HepG2 (cell line): ENCODE data around the gene C22orf39. TPM values are rescaled to one million over a fixed set of nuclear protein-coding genes. Genes with fewer than 3 reads are reported as not detected.

Experiments
- BRD4 ChIP-seq: sonication (generic); formaldehyde crosslinking; IDR thresholded peaks from 2 replicates; pipeline ENCODE4 v1.4.0; 2020; ENCODE audit warnings: missing genetic modification reagents
- CREB1 ChIP-seq, 2 experiments: fragments of 450-650 bp in 1 of 2; IDR thresholded peaks; 2 replicates each; pipeline ENCODE4 v1.6.1; 2016 to 2017; ENCODE audit warnings: control low read depth in 1 of 2, mild to moderate bottlenecking in 1 of 2, missing compliant biosample characterization in 1 of 2, missing genetic modification characterization in 1 of 2
- DZIP1 ChIP-seq: sonication (generic); formaldehyde crosslinking; IDR thresholded peaks from 2 replicates; pipeline ENCODE4 v1.5.0; 2020; ENCODE audit warnings: mild to moderate bottlenecking, missing genetic modification reagents
- GABPA ChIP-seq, 2 experiments: IDR thresholded peaks; 2 replicates each; pipeline ENCODE4 v1.6.1; 2011 to 2016; ENCODE audit warnings: low read depth in 2 of 2, low read length in 1 of 2, missing biosample characterization in 1 of 2, missing genetic modification characterization in 1 of 2
- HMG20B ChIP-seq: conservative IDR thresholded peaks from 2 replicates; pipeline ENCODE4 v1.6.1; 2016; ENCODE audit warnings: missing genetic modification reagents, missing compliant biosample characterization
- KDM3A ChIP-seq: IDR thresholded peaks from 2 replicates; pipeline ENCODE4 v1.6.1; 2018; ENCODE audit warnings: low read depth, missing compliant biosample characterization
- MAFK ChIP-seq, 2 experiments: IDR thresholded peaks in 1 of 2; conservative IDR thresholded peaks in 1 of 2; 2 replicates each; pipeline ENCODE4 v1.6.1; 2011; ENCODE audit warnings: improper control_type of control experiment in 2 of 2, low read length in 2 of 2
- MTF1 ChIP-seq: sonication (generic); formaldehyde crosslinking; IDR thresholded peaks from 2 replicates; pipeline ENCODE4 v1.5.0; 2020; ENCODE audit warnings: missing genetic modification reagents
- NFE2L2 ChIP-seq: fragments of 150-350 bp; IDR thresholded peaks from 2 replicates; pipeline ENCODE4 v1.6.1; 2014; ENCODE audit warnings: low read length
- NR0B2 ChIP-seq: sonication (generic); formaldehyde crosslinking; IDR thresholded peaks from 2 replicates; pipeline ENCODE4 v1.4.0; 2020; ENCODE audit warnings: mild to moderate bottlenecking, missing genetic modification reagents
- PTBP1 ChIP-seq: fragments of 200-400 bp; formaldehyde crosslinking; IDR thresholded peaks from 2 replicates; pipeline ENCODE4 v1.6.1; 2018; ENCODE audit warnings: low read length, low read depth; ENCODE audit not compliant: poor library complexity, severe bottlenecking
- SRSF4 ChIP-seq: fragments of 200-400 bp; formaldehyde crosslinking; IDR thresholded peaks from one replicate; pipeline ENCODE4 v1.6.1; 2018; ENCODE audit warnings: mild to moderate bottlenecking, low read depth, low read length, moderate library complexity; ENCODE audit not compliant: poor library complexity, severe bottlenecking
- TCF7 ChIP-seq: sonication (generic); IDR thresholded peaks from 2 replicates; pipeline ENCODE4 v1.6.1; 2016; ENCODE audit warnings: antibody characterized with exemption, low read depth
- ZNF143 ChIP-seq: sonication (generic); formaldehyde crosslinking; IDR thresholded peaks from 2 replicates; pipeline ENCODE4 v1.4.0; 2020; ENCODE audit warnings: missing genetic modification reagents
- ZNF430 ChIP-seq: sonication (generic); formaldehyde crosslinking; IDR thresholded peaks from 2 replicates; pipeline ENCODE4 v1.9.0; 2021; ENCODE audit warnings: mild to moderate bottlenecking, missing genetic modification reagents
- ZNF549 ChIP-seq: sonication (generic); formaldehyde crosslinking; IDR thresholded peaks from 2 replicates; pipeline ENCODE4 v1.5.0; 2020; ENCODE audit warnings: missing genetic modification reagents
- ZNF614 ChIP-seq: IDR thresholded peaks from 2 replicates; pipeline ENCODE4 v1.6.1; 2018; ENCODE audit warnings: missing biosample characterization, missing genetic modification reagents, inconsistent platforms, borderline replicate concordance
- ZNF747 ChIP-seq: sonication (generic); formaldehyde crosslinking; IDR thresholded peaks from 2 replicates; pipeline ENCODE4 v1.8.1; 2023; ENCODE audit warnings: missing genetic modification reagents, mild to moderate bottlenecking, borderline replicate concordance
- ZNF770 ChIP-seq: sonication (generic); formaldehyde crosslinking; IDR thresholded peaks from 2 replicates; pipeline ENCODE4 v1.5.0; 2020; ENCODE audit warnings: mild to moderate bottlenecking, missing genetic modification reagents
- ZNF800 ChIP-seq: sonication (generic); formaldehyde crosslinking; IDR thresholded peaks from 2 replicates; pipeline ENCODE4 v1.4.0; 2020; ENCODE audit warnings: missing genetic modification reagents
- polyA plus RNA-seq, 8 experiments: library from polyadenylated mRNA; depleted of rRNA in 3 of 8; stranded (reverse) in 7 of 8; unstranded in 1 of 8; fragments of >200 nt; fragmentation: Illumina TruSeq in 4 of 8; extraction: Trizol in 4 of 8; gene quantifications; 2 replicates each; pipeline versions ENCODE4 v1.2.1 to v1.2.3, GENCODE V29; 2011 to 2016; ENCODE audit warnings: low read depth in 4 of 8, missing spikeins in 1 of 8, mixed read lengths in 1 of 8; ENCODE audit not compliant: insufficient read depth in 1 of 8
- total RNA-seq, 5 experiments: library from RNA; depleted of rRNA; stranded (reverse); fragments of >200 nt; fragmentation: Illumina TruSeq; extraction: Trizol; gene quantifications; 2 replicates each; pipeline ENCODE4 v1.2.3, GENCODE V29; 2016; ENCODE audit warnings: low read depth in 1 of 5

C22orf39 gene
- total and polyA plus RNA-seq, 2 of the 13 experiments (the other 11 are each of a cell fraction or from before 2014, with no cell fraction given) = 23.4 to 26.4 TPM

- TF ChIP-seq TCF7 (no peak), ZNF747 (CRISPR knock-in tag) (peak; percentile 97), MAFK (conservative IDR thresholded peaks at IDR 0.05 in 1 of 2, IDR thresholded peaks at IDR 0.05 in 1 of 2; ENCODE audit: low read length in 2 of 2) (no peak), DZIP1 (CRISPR knock-in tag) (peak; percentile 27), BRD4 (CRISPR knock-in tag) (peak; percentile 98; the same call in 1 of the 2 replicates), SRSF4 (peak; percentile 40), ZNF143 (CRISPR knock-in tag) (peak; percentile 73), NR0B2 (CRISPR knock-in tag) (peak; percentile 97), KDM3A (CRISPR knock-in tag) (peak; percentile 99), ZNF800 (CRISPR knock-in tag) (peak; percentile 88), ZNF770 (peak; percentile 22; the same call in 1 of the 2 replicates), NFE2L2 (no peak), MTF1 (CRISPR knock-in tag) (no peak), HMG20B (CRISPR knock-in tag) (peak; percentile 76), ZNF430 (CRISPR knock-in tag) (peak; percentile 83), PTBP1 (no peak), ZNF549 (CRISPR knock-in tag) (no peak), ZNF614 (CRISPR knock-in tag) (peak; percentile 99), CREB1 (IDR thresholded peaks at IDR 0.05) (peak; percentile 85), CREB1 (CRISPR knock-in tag; IDR thresholded peaks at IDR 0.05) (peak; percentile 33; the same call in 1 of the 2 replicates), GABPA (IDR thresholded peaks at IDR 0.05; ENCODE audit: low read depth, low read length) (peak; percentile 100), GABPA (CRISPR knock-in tag; IDR thresholded peaks at IDR 0.05; ENCODE audit: low read depth) (peak; percentile 89)
Measured at GRCh38 chr22:19432133-19432851, 15.2 kb downstream of the C22orf39 start, which contains the start of gene MRPL40 (continued).
